Activated naive CD4-positive, alpha-beta T cell treated with Interleukin-2 at 50 U/mL for 16 hours (primary cell): ENCODE results near the gene C1orf35.
"Not testable (repeated sequence)": the region's sequence is repeated elsewhere in the genome, so short reads cannot be mapped to it uniquely, and the experiment has no call there.

Source experiments
- DNase-seq: peaks from one replicate; pipeline ENCODE4 v3.0.0-alpha.2; 2020

The C1orf35 gene

DNA sequence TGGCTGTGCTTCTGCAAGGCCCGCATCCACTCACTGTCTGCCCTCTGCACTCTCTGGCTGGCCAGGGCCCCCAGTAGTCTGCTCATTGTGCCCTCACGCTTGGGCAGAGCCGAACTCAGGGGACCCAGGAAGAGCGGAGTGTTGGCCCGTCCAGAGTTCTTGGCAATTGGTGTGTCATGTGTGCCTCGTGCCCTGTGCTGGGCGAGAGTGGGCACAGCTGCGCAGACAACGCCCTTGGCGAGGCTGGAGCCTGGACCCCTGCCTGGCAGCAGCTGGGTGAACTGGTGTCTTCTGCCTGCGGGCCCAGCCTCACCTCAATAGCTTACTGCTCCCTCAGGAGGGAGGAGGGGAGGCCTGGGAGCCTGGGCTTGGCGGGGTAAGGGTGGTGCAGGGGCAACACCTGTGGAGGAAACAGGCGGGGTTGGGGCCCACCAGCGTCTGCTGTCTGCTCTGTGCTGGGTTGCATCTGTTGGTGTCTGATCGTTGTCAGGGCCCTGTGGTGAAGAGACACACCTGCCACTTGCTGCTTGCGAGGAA, 39.1 kb upstream of the C1orf35 start:
- no peak for DNase-seq

DNA sequence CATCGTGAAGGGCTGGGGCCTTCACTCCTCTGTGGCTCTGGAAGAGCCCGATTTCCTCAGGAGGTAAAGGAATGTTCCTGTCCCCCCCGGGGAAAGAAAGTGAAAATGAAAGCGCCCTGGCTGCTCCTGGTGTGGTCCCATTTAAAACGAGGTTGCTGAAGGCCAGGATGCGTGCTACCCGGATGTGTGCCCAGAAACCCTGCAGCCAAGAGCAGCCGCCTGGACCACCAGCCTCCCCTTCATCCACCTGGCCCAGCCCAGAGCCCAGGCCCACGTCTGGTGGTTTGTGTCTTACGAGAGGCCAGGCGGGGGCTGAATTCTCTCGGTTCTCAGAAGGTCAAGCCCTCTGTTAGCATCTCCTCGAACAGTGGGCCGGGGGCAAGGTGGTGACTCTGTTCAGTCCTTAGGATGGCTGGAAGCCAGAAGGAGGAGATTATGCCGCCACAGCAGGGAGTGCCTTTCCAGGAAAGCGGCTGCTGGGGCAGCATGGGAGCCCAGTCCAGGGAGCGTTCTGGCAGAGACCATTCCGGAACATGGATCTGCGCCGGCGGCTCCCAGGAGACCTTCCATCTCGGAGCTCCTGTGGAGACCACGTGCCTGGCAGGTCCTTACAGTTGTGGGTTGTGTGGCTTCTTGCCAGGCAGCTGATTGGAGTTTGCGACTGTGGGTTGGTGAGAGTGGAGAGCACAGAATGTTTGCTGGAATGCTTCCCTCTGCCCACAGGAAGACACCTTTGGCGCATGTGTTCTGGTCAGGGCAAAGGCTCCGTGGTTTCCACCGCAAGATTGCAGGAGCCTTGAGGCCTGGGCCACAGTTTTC, 38.3 kb upstream of the C1orf35 start:
- peak; percentile 16 for DNase-seq

DNA sequence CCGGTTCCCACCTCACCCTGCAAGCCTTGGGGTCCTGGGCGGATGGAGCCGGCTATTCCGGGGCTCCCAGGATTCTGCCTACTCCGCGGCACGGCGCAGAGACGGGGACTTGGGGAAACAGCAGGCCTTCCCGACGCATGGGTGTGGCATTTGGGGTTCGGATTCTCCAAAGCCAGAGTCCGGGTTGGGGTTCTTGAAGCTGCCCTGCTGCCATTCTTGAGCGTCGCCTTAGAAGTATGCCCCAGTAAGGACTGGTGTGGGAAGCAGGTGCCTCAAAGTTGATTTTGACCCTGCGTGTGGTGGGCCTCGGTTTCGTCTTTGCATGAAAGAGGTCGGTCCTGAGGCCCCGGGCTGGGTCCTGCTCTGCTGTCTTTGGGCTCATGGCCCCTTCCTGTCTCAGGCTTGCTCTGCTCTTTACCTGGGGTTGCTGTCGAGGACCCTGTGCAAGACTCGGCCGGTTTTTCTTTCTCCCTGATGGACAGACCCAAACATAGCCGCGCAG, 37.6 kb upstream of the C1orf35 start:
- DNase-seq = peak; percentile 15

DNA sequence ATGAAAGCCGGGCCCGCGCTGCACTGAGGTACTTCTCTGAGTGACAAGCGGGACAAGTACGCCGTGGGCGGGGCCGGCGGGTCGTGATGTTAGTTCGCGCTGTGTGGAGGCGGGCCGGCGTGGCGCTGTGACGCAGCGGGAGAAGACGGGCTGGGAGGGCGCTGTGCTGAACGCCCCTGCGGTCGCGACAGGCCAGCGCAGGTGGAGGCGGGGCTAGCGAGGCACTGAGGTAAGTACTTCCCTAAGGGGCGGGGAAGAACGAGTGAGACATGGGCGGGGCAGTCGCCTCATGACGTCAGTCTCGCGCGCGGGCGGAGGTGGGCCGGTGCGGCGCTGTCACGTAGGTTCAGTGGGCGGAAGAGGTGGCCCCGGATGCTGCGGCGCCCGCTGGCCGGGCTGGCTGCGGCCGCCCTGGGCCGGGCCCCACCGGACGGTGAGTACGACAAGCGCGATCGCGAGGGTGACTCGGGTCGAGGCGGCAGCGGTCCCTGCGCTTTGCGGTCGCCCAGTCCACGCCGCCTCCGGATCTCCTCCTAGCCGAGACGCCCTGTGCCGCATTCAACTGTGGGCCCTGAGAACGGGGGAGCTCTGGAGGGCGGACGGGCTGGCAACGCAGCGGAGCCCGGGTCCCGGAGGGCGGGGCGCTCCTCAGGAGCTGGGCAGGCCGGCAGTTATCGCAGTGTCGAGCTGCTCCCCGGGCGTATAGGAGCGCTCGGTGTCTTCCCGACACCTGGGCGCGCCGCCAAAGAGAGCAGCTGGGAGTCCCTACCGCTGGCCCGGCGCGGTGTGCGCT, 37.0 kb upstream of the C1orf35 start, which contains the start of gene GUK1:
Gene GUK1 (plus strand): TSS at position 349 of the 793 bp plus-strand sequence. CDS start 24 bp downstream, at position 373.
- peak; percentile 100 for DNase-seq

DNA sequence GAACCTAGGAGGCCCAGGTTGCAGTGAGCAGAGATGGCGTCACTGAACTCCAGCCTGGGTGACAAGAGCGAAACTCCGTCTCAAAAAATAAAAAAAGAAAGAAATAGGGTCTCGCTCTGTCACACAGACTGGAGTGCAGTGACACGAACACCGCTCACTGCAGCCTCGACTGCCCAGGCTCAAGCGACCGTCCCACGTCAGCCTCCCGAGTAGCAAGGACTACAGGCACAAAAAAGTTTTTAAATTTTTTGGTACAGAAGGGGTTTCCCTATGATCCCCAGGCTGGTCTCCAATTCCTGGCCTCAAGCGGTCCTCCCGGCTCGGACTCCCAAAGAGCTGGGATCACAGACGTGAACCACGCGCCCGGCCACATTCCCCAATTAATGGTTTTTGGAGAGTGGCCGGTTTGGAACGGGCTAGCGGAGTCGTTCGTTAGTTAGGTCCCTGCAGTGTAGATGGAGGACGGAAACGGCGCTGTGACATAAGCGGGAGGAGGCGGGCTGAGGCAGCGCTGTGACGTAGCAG, 36.3 kb upstream of the C1orf35 start:
- DNase-seq = no peak

DNA sequence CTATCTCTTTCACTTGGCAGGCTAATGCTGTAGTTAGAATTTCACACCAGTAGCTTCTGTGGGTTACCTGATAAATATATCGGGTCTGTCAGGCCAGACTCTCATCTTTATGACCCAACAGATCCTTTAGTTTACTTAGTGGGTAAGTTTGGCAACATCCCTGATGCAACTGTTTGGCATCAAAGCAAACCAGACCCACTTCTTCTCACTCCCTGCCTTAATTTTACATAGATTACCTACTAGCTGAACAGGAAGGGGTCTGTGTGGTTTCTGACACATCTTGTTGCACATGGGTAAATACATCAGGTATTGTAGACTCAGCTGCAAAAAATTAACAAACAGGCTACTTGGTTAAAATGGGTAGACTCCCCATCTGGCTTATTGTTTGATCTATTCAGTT, 33.8 kb upstream of the C1orf35 start:
- no peak for DNase-seq

DNA sequence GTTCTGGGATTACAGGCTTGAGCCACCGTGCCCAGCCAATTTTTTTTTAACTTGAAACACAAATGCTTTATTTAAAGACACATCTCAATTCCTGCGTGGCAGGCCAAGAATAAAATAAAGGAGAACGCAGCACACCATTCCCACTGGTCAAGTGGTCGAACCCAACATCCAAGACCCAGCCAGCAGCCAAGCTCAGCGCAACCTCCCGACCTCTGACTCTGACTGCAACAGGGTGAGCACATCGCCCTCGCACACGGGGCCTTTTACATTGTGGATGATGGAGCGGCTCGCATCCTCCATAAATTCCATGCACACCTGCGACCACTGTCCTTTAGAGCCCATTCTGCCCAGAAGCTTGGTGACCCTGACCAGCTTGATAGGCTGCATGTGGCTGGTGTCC, 31.5 kb upstream of the C1orf35 start:
- DNase-seq = no peak

DNA sequence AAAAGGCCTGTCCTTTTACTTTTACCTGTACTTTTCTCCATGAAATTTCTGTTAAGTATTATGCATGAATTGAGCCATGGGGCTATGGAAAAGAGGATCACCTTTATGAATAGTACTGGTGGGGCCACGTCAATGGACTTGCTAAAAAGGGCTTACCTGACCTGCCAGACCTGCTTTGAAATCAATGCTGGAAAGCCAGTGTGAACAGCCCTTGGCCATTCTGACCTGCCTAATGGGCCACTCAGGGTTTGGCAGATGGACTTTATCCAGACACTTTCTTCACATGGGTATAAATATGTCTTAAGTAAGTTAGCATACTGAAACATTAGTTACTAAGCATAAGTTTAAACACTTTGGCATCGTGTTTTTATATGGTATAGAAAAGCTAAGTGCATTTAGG, 28.6 kb upstream of the C1orf35 start:
- no peak for DNase-seq

DNA sequence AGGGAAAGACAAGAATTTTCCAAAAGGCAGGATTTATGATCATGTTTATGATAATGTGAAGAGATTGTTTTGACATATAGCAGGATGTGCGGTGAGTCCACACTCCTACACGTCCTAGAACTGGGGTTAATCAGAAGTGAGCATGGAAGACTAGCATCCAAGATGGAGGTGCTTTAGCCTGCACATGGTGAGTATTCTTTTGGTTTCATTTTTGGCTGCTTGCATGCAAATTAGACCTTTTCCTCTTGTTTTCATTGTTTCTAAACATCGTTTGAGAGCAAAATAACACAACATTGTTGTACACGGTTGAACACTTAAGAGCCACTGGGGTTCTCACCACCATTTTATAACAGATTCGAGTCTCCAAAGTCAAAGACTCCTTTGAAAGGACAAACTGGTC, 22.1 kb upstream of the C1orf35 start:
- no peak for DNase-seq

DNA sequence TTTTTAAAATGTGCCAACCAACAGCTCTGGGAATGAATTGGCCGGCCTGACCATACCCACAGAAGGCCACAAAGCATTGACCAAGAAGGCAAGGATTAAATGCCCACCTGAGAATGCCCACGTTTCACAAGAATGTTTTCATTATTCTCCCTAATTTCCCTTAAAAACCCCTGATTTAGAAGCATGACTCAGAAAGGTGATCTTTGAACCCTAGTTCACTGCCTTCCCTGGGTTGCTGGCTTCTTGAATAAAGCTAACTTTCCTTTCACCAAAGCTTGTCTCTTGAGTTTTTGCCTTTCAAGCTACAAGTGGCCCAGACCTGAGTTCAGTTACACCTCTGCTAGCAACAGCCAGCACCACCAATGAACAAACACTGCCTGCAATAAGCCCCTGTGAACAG, 20.4 kb upstream of the C1orf35 start:
- DNase-seq = no peak

DNA sequence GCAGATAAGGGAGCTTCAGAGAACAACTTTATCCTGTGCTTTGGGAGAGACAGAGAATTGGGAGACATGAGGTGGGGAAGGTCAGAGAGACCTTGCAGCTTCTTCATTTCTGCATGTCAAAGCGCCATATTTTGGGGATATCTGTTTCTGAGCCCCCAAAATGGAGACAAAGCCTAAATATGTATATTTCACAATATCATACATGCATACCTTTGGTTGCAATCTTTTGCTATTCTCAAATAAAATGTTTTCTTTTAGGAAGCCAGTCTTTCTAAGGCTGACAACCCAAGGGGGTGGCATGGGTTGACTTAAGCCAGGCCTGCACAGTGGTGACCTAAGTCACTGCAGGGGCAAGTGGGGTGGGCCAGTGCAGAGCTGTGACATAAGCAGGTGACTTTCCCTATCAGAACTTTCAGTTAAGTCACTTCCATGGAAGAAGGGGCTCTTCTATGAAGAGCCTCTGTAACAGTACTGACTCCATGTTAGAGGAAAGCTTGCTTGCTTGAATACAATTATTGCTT, 19.9 kb upstream of the C1orf35 start:
- no peak for DNase-seq

DNA sequence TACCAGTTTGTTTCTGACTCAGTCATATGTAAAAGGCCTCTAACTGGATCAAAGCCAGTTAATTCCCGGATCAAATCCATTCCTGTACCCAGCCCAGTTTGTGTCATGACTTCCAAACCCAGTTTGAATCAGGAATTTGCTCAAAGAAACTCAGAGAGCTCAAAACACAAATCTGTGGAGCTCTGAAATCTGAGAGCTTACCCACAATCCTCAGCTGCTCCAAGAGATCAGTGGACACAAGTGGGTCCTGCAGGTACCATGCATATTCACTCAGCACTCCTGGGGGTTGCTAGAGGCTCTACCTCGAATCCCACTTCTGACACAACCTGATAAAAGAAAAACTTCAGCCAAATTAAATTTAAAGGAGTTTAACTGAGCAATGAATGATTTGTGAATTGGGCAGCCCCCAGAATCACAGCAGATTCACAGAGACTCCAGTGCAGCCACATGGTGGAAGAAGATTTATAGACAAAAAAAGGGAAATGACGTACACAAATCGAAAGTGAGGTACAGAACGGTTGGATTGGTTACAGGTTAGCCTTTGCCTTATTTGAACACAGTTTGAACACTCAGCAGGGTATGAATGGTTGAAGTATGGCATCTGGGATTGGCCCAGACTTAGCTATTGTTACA, 17.8 kb upstream of the C1orf35 start:
- DNase-seq = no peak

DNA sequence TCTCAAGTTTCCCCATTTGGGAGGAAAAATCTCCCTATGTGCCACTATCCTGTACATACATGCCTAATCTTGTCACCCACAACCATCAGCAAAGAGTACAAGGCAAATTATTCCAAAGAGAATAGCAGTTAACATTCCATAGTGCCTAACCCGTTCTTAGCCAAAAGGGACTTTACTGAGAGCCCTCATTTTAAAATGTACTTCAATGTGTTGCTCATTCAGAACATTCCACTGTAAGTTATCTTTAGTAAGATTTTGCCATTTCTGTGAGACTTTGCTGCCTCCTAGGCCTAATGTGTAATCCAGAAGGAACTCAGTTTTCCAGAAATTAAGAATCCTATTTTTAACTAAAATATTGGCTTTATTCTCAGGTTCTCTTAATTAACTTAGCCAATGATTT, 17.2 kb upstream of the C1orf35 start:
- no peak for DNase-seq

DNA sequence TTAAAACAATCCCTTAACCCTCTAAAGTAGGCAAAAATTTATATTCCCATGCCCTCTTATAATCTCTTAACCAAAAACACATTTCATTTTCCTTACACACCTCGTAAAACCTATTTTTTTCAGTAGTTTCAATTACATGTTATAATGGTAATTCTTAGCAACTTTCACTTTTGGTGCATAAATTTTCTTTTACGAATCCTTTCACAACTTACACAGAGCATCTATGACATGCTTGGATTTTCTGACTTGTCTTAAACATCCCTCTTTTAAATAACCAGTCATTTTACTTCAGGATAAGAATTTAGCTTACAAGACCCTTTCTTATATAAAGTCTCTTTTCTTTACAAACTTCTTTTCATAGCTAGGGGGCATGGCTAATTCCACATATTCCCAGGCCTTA, 14.9 kb upstream of the C1orf35 start:
- DNase-seq = no peak

DNA sequence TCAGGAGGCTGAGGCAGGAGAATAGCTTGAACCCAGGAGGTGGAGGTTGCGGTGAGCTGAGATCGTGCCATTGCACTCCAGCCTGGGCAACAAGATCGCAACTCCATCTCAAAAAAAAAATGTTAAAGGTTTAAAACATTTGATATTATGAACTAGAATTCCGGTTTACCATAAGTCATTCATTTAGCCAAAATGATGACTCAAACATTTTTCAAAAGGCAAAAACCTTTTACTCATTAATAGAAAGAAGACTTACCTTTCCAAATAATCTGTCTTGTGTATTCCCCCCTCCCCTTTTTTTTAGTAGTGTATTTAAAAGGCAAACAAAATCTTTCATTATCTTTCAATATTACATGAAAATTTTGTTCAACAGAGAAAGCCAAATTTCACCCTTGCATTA, 14.2 kb upstream of the C1orf35 start:
- no peak for DNase-seq

DNA sequence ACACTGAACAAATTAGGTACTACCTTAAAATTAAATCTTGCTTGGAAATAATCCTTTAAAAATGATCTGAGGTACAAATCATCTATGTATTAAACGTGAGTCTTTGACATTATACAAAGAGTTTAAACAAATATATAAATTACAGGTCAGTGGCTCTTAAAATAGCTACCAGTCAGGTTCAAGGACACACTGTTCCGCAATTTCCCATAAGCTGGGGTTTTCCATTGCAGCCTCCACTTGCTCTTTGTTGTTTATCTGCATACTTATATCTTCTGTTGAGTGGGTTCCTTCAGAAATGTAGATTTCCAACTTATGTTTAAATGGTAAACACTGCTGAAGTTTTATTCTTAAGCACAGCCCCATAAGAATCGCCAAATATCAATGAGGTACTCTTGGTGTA, 11.7 kb upstream of the C1orf35 start:
- DNase-seq = no peak

DNA sequence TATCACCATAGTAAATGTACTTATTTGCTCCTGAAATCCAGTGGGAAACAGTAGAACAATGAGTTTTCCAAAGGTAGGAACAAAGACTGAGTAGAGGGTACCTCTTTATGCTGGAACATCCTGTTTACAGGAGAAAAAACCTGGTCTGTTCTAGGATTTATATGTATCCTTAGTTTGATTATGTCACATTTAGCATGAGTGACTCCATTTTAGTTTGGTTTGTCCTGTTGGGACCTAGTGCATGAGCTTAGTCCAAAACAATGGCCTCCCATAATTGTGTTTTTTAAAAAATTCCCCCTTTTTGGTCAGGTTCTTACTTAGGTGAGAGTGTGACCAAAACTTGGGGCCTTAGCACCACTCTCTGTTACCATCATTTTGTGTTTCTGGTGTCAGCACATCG, 9.5 kb upstream of the C1orf35 start:
- DNase-seq = no peak

DNA sequence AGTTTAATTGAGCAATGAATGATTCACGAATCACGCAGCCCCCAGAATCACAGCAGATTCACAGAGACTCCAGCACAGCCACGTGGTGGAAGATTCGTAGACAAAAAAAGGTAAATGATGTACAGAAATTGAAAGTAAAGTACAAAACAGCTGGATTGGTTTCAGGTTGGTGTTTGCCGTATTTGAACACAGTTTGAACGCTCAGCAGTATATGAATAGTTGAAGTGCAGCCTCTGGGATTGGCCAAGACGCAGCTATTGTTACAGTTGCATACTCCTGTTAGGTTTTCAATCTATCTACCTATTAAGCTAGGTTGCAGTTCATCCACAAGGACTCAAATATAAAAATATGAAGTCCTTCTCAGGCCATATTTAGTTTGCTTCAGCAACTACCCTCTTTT, 9.0 kb upstream of the C1orf35 start:
- DNase-seq = no peak

DNA sequence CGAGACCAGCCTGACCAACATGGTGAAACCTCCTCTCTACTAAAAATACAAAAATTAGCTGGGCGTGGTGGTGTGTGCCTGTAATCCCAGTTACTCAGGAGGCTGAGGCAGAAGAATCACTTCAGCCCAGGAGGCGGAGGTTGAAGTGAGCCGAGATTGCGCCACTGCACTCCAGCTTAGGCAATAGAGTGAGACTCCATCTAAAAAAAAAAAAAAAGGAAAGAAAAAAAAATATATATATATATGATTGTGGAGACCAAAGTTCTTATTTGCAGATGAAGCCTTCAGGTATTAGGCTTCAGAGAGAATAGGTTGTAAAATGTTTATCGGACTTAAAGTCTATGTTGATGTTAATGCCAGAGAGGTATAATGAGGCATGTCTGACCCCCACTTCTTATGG, 8.2 kb upstream of the C1orf35 start:
- DNase-seq = not testable (repeated sequence)

DNA sequence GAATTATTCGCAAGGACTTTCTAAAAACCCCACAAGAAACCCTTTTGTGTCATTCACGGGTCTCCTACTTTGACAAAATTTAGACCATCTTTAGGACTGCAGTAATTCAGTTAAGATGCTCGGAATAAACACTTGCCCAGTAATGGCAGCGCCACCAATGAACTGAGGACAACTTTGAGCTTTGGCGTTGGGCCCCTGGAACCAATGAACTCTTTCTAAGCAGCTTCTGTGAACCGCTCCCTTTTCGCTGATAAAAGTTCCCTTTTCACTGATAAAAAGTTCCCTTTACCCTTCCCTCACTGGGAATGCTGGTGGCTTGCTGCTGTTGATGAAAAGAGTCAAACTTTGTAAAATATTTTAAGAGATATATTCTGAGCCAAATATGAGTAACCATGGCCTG, 7.4 kb upstream of the C1orf35 start:
- DNase-seq = no peak

DNA sequence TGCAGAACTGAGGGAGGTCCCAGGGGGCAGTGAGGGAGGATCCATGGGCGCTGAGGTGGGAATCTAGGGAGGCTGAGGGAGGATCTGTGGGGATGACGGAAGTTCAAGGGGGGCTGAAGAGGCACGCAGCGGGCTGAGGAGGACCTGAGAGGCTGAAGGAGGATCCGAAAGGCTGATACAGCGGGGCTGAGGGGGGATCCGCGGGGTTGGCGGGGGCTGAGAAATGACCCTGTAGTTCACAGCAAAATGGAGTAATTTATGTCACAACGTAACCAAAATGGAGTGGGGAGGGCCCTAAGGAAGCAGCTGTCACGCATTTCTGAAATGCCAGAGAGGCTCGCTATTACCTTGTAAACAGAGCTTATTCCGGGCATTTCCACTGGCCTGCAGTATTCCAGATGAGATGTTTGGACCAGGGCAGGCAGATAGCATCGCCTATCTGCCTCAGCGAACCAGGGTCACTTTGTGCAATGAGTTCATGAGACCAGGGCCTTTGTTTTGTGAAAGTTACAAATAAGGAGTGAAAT, 6.9 kb upstream of the C1orf35 start:
- DNase-seq = no peak
